ENCODE data around the gene OTUD1.
"Not testable (repeated sequence)": the region's sequence is repeated elsewhere in the genome, so short reads cannot be mapped to it uniquely, and the experiment has no call there.

Gene OTUD1

GRCh38 chr10:23438547-23439451, at the start of gene OTUD1:
TSS of gene OTUD1 (plus strand) at chr10:23439075. CDS start at chr10:23439458, 383 bp downstream.
- DNase-seq: peak; percentile 97

GRCh38 chr10:23390408-23390807, 48.5 kb upstream of the OTUD1 start:
- DNase-seq: not testable (repeated sequence)

GRCh38 chr10:23390809-23391208, 48.1 kb upstream of the OTUD1 start:
- DNase-seq: no peak

GRCh38 chr10:23391821-23392220, 47.1 kb upstream of the OTUD1 start:
- no peak for DNase-seq

GRCh38 chr10:23395017-23395416, 43.9 kb upstream of the OTUD1 start:
- DNase-seq: no peak

GRCh38 chr10:23396695-23397094, 42.2 kb upstream of the OTUD1 start:
- no peak for DNase-seq

- peak; percentile 13 for DNase-seq
Measured at GRCh38 chr10:23399701-23400144, 39.2 kb upstream of the OTUD1 start.

GRCh38 chr10:23402856-23403255, 36.0 kb upstream of the OTUD1 start:
- DNase-seq: no peak

- no peak for DNase-seq
Measured at GRCh38 chr10:23403278-23403677, 35.6 kb upstream of the OTUD1 start.

GRCh38 chr10:23403719-23404118, 35.2 kb upstream of the OTUD1 start:
- DNase-seq: no peak

GRCh38 chr10:23404461-23404980, 34.4 kb upstream of the OTUD1 start:
- DNase-seq: no peak

- DNase-seq: no peak
Measured at GRCh38 chr10:23405540-23405939, 33.3 kb upstream of the OTUD1 start.

- DNase-seq: no peak
Measured at GRCh38 chr10:23406409-23406808, 32.5 kb upstream of the OTUD1 start.

GRCh38 chr10:23408330-23408976, 30.4 kb upstream of the OTUD1 start:
- no peak for DNase-seq

GRCh38 chr10:23412223-23412622, 26.7 kb upstream of the OTUD1 start:
- DNase-seq: no peak

GRCh38 chr10:23413629-23414089, 25.2 kb upstream of the OTUD1 start:
- DNase-seq: no peak

GRCh38 chr10:23414658-23415057, 24.2 kb upstream of the OTUD1 start:
- DNase-seq: no peak

- DNase-seq: no peak
Measured at GRCh38 chr10:23417254-23417653, 21.6 kb upstream of the OTUD1 start.

- no peak for DNase-seq
Measured at GRCh38 chr10:23418051-23418681, 20.7 kb upstream of the OTUD1 start.

GRCh38 chr10:23419201-23419600, 19.7 kb upstream of the OTUD1 start:
- DNase-seq: no peak

- DNase-seq: no peak
Measured at GRCh38 chr10:23419655-23420329, 19.1 kb upstream of the OTUD1 start.

- DNase-seq: no peak
Measured at GRCh38 chr10:23421397-23421796, 17.5 kb upstream of the OTUD1 start.

- no peak for DNase-seq
Measured at GRCh38 chr10:23422003-23422411, 16.9 kb upstream of the OTUD1 start.

Measured in eye (tissue), 1 donor.